SU-DHL-6 (cell line): ENCODE measurements around the gene CAMK4.
"Not testable (repeated sequence)": the region's sequence is repeated elsewhere in the genome, so short reads cannot be mapped to it uniquely, and the experiment has no call there.

ENCODE experiments used
- H2AFZ ChIP-seq: fragments of 200-600 bp; sonication (generic); 2 replicates; pipeline ENCODE4 v1.6.1; 2014; ENCODE audit warnings: low read depth, mild to moderate bottlenecking, moderate library complexity, mixed read lengths, antibody characterized with exemption, low read length; ENCODE audit not compliant: severe bottlenecking
- H3F3A ChIP-seq: fragments of 200-600 bp; shearing (Covaris generic); 2 replicates; pipeline ENCODE4 v1.6.0; 2016; ENCODE audit warnings: antibody characterized with exemption, mild to moderate bottlenecking; ENCODE audit not compliant: insufficient read depth
- H3K27ac ChIP-seq: fragments of 200-600 bp; sonication (generic); 2 replicates; pipeline ENCODE4 v1.5.1; 2016; ENCODE audit warnings: low read depth, mild to moderate bottlenecking, low read length, moderate library complexity, mixed read lengths
- H3K27me3 ChIP-seq: fragments of 200-600 bp; sonication (generic), shearing (Covaris generic); 2 replicates; pipeline ENCODE4 v1.6.0; 2014; ENCODE audit warnings: mild to moderate bottlenecking, low read length
- H3K36me3 ChIP-seq: fragments of 200-600 bp; sonication (generic); 2 replicates; pipeline ENCODE4 v1.6.1; 2014; ENCODE audit warnings: mild to moderate bottlenecking, low read length, mixed read lengths
- H3K4me2 ChIP-seq: fragments of 300-600, 200-600 bp; shearing (Covaris generic), sonication (generic); 2 replicates; pipeline ENCODE4 v1.6.0; 2014; ENCODE audit warnings: low read length, low read depth, mild to moderate bottlenecking; ENCODE audit not compliant: poor library complexity, severe bottlenecking
- H3K4me3 ChIP-seq: fragments of 200-600 bp; sonication (generic); 2 replicates; pipeline ENCODE4 v1.5.1; 2014; ENCODE audit warnings: antibody characterized with exemption, low read length, mild to moderate bottlenecking, mixed read lengths; ENCODE audit not compliant: insufficient read depth, poor library complexity, severe bottlenecking
- H3K79me2 ChIP-seq: fragments of 200-600 bp; sonication (generic); 2 replicates; pipeline ENCODE4 v1.6.1; 2014; ENCODE audit warnings: mild to moderate bottlenecking, low read length, moderate library complexity; ENCODE audit not compliant: insufficient read depth
- H3K9ac ChIP-seq: fragments of 200-600 bp; sonication (generic); 2 replicates; pipeline ENCODE4 v1.7.0; 2014; ENCODE audit warnings: mild to moderate bottlenecking, low read length
- H3K9me2 ChIP-seq: fragments of 200-600 bp; sonication (generic); replicated peaks from 2 replicates; pipeline ENCODE4 v1.6.1; 2014; ENCODE audit warnings: low read length; ENCODE audit not compliant: insufficient read depth
- H3K9me3 ChIP-seq: fragments of 200-600 bp; sonication (generic); 2 replicates; pipeline ENCODE4 v1.6.1; 2014; ENCODE audit warnings: low read length, mixed read lengths; ENCODE audit not compliant: insufficient read depth
- H4K20me1 ChIP-seq: fragments of 200-600 bp; sonication (generic); 2 replicates; pipeline ENCODE4 v1.6.1; 2014; ENCODE audit warnings: low read depth, mild to moderate bottlenecking, antibody characterized with exemption, low read length, moderate library complexity, mixed read lengths
- CTCF ChIP-seq: fragments of 200-600 bp; sonication (generic); IDR thresholded peaks from one replicate; pipeline ENCODE4 v1.5.1; 2017; ENCODE audit warnings: antibody characterized with exemption, mild to moderate bottlenecking, low read length, moderate library complexity; ENCODE audit not compliant: insufficient read depth, poor library complexity, severe bottlenecking
- EZH2phosphoT487 ChIP-seq: fragments of 200-600 bp; sonication (generic), shearing (Covaris generic); conservative IDR thresholded peaks from 2 replicates; pipeline ENCODE4 v1.6.1; 2018; ENCODE audit warnings: mild to moderate bottlenecking, antibody characterized with exemption, low read length, moderate library complexity, mixed read lengths

CAMK4 gene

DNA sequence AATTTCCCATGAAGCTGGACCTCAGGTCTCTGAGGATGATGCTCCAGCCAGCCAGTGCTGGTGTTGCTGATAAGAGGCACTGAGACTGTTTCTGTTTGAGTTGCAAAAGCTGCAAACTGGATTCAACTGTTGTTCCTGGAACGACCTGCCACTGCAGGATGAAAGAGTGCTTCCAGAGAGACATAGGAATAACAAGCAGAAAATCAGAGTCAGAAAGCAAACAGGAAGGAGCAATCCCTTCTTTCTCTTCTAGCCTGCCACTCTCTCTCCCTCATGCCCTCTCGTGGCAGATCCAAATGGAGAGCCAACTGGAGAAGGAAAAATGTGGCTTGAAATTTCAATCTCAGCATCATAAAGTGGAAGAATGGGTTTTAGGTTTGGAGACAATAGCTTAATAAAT is 177.7 kb downstream of the CAMK4 start:
- H3K27me3 ChIP-seq = no peaks in the 10 kb centered on the region

DNA sequence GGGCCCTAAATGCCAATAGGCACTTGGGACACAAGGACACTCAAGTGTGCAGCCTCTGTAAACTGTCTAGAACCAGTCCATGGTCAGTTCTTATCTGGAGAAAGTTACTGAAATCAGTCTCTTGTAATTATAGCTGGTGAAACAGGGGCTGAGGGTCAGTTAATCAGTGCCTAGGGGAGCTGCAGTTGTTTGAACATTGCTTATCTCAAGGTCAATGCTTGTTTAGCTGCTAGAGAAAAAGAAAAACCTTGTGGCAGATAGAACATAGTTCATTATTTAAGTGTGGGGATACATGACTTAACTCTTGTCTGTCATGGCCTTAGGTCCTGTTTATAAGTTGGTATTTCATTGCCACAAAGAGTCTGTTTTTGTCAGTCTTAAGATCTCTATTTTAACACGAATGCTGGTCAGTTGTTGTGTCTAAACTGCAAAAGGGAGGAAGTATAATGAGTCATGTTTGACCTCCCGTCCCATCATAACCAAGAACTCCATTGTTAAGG is 180.1 kb downstream of the CAMK4 start:
- no peaks in the 10 kb centered on the region for H3K9me3 ChIP-seq
- H3K9ac ChIP-seq = no peak overlapping the region
- H4K20me1 ChIP-seq = no peaks in the 10 kb centered on the region
- H3K36me3 ChIP-seq = no peaks in the 10 kb centered on the region
- no peaks in the 10 kb centered on the region for H3F3A ChIP-seq
- no peak overlapping the region for H3K4me2 ChIP-seq
- no peaks in the 10 kb centered on the region for H3K9me2 ChIP-seq
- H3K79me2 ChIP-seq = no peaks in the 10 kb centered on the region
- no peak overlapping the region for H3K27ac ChIP-seq
- H3K27me3 ChIP-seq = no peaks in the 10 kb centered on the region
- H3K4me3 ChIP-seq = no peak overlapping the region
- no peak for TF ChIP-seq EZH2phosphoT487
- no peak for TF ChIP-seq CTCF
- no peak overlapping the region for H2AFZ ChIP-seq

More for the DNA sequence above, 177.7 kb downstream of the CAMK4 start:
- Histone ChIP-seq H4K20me1 (no peaks in the 10 kb centered on the region), H3K79me2 (no peaks in the 10 kb centered on the region), H2AFZ (no peak overlapping the region), H3K9me3 (no peaks in the 10 kb centered on the region), H3K36me3 (no peaks in the 10 kb centered on the region), H3K4me2 (no peak overlapping the region), H3K9me2 (no peaks in the 10 kb centered on the region), H3K27ac (no peak overlapping the region), H3F3A (no peaks in the 10 kb centered on the region), H3K9ac (no peak overlapping the region), H3K4me3 (no peak overlapping the region)
- TF ChIP-seq CTCF = no peak
- no peak for TF ChIP-seq EZH2phosphoT487

DNA sequence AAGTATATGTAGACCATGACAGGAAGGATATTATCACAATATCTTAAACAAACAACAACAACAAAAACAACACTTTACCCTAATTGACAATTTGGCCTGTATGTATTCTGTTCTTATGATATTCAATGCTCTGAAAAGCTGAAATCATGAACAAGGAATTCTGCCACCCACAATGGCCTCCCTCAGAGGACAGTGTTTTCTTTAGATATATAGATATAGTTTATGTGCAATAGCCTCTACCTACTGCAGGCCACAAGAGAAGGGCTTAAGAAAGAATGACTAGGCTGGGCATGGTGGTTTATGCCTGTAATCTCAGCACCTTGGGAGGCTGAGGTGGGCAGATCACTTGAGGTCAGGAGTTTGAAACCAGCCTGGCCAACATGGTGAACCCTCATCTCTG is 183.4 kb downstream of the CAMK4 start:
- no peak overlapping the region for H3K27ac ChIP-seq
- no peaks in the 10 kb centered on the region for H4K20me1 ChIP-seq
- no peaks in the 10 kb centered on the region for H3K9me3 ChIP-seq
- H3K4me2 ChIP-seq = no peak overlapping the region
- no peaks in the 10 kb centered on the region for H3K27me3 ChIP-seq
- no peak overlapping the region for H3K9ac ChIP-seq
- no peak overlapping the region for H2AFZ ChIP-seq
- no peaks in the 10 kb centered on the region for H3F3A ChIP-seq
- no peak overlapping the region for H3K4me3 ChIP-seq
- no peaks in the 10 kb centered on the region for H3K79me2 ChIP-seq
- no peaks in the 10 kb centered on the region for H3K36me3 ChIP-seq
- TF ChIP-seq EZH2phosphoT487 (no peak), CTCF (no peak)
- H3K9me2 ChIP-seq = no peaks in the 10 kb centered on the region

DNA sequence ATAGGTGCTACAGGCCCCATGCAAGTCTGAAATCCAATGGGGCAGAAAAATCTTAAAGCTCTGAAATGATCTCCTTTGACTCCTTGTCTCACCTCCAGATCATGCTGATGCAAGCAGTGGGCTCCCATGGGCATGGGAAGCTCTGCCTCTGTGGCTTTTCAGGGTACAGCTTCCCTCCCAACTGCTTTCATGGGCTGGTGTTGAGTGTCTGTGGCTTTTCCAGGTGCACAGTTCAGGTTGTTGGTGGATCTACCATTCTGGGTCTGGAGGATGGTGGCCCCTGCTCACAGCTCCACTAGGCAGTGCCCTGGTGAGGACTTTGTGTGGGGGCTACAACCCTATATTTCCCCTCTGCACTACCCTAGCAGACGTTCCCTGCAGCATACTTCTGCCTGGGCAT is 184.6 kb downstream of the CAMK4 start:
- H3K79me2 ChIP-seq = no peaks in the 10 kb centered on the region
- no peaks in the 10 kb centered on the region for H4K20me1 ChIP-seq
- no peak overlapping the region for H3K4me3 ChIP-seq
- H3F3A ChIP-seq = no peaks in the 10 kb centered on the region
- H3K36me3 ChIP-seq = no peaks in the 10 kb centered on the region
- no peak overlapping the region for H3K27ac ChIP-seq
- no peaks in the 10 kb centered on the region for H3K9me2 ChIP-seq
- H2AFZ ChIP-seq = no peak overlapping the region
- H3K9me3 ChIP-seq = no peaks in the 10 kb centered on the region
- H3K4me2 ChIP-seq = no peak overlapping the region
- no peak overlapping the region for H3K9ac ChIP-seq
- no peaks in the 10 kb centered on the region for H3K27me3 ChIP-seq
- TF ChIP-seq CTCF (no peak), EZH2phosphoT487 (no peak)

- not testable (repeated sequence) for H3K36me3 ChIP-seq, H3K79me2 ChIP-seq, H3K4me3 ChIP-seq, H3K9me3 ChIP-seq, H4K20me1 ChIP-seq, H3K27me3 ChIP-seq, H3K27ac ChIP-seq, H3K9me2 ChIP-seq, H2AFZ ChIP-seq, H3F3A ChIP-seq, H3K9ac ChIP-seq, H3K4me2 ChIP-seq
Measured at GRCh38 chr5:111409266-111409665, 185.1 kb downstream of the CAMK4 start.
